ENCODE results near the gene A4GALT. TPM values are rescaled to one million over a fixed set of nuclear protein-coding genes. Genes with fewer than 3 reads are reported as not detected.

The A4GALT gene
- total and polyA plus RNA-seq, 3 donors from 2014 or later = 13.5 to 17.3 (median 15.7) TPM

GRCh38 chr22:42661985-42662831, 58.5 kb downstream of the A4GALT start:
- DNase-seq = peak; percentile 91
- H3K4me3 ChIP-seq = peak overlapping the region; percentile 50 to 52
- intact Hi-C loops (cut with DNase I; ENCODE audit: low total_unique reads) = no loop called here
- 0 to 10% methylated on average over 7 to 65 of the region's 68 CpGs for WGBS, 2 donors
- TF ChIP-seq POLR2A (IDR thresholded peaks at IDR 0.05) = no peak
- TF ChIP-seq CTCF (IDR thresholded peaks at IDR 0.05) = peak; percentile 73 to 83 (median 78)
- H3K27ac ChIP-seq = peak overlapping the region; percentile 48 to 64
- no peaks in the 10 kb centered on the region for H3K27me3 ChIP-seq
- H3K36me3 ChIP-seq (ENCODE audit: low read depth, missing control alignments) = no peaks in the 10 kb centered on the region
- H3K9me3 ChIP-seq = no peaks in the 10 kb centered on the region
- no peaks in the 10 kb centered on the region for H3K4me1 ChIP-seq

GRCh38 chr22:42656578-42656977, 64.1 kb downstream of the A4GALT start:
- Histone ChIP-seq H3K27me3 (no peaks in the 10 kb centered on the region), H3K4me1 (no peaks in the 10 kb centered on the region), H3K9me3 (no peaks in the 10 kb centered on the region), H3K4me3 (no peak overlapping the region), H3K36me3 (ENCODE audit: low read depth, missing control alignments) (no peaks in the 10 kb centered on the region), H3K27ac (no peak overlapping the region)
- no peak for DNase-seq
- intact Hi-C loops (cut with DNase I; ENCODE audit: low total_unique reads) = no loop called here
- TF ChIP-seq CTCF (IDR thresholded peaks at IDR 0.05) (no peak), POLR2A (IDR thresholded peaks at IDR 0.05) (no peak)
- 92% methylated on average over 8 of the region's 8 CpGs for WGBS, 2 donors

GRCh38 chr22:42655693-42656092, 65.0 kb downstream of the A4GALT start:
- Histone ChIP-seq H3K27me3 (no peaks in the 10 kb centered on the region), H3K36me3 (ENCODE audit: low read depth, missing control alignments) (no peaks in the 10 kb centered on the region), H3K27ac (no peak overlapping the region), H3K4me1 (no peaks in the 10 kb centered on the region), H3K9me3 (no peaks in the 10 kb centered on the region), H3K4me3 (no peak overlapping the region)
- no peak for TF ChIP-seq CTCF (IDR thresholded peaks at IDR 0.05)
- no peak for TF ChIP-seq POLR2A (IDR thresholded peaks at IDR 0.05)
- no peak for DNase-seq
- WGBS, 2 donors = 83 to 84% methylated on average over 9 of the region's 9 CpGs
- intact Hi-C loops (cut with DNase I; ENCODE audit: low total_unique reads) = no loop called here

- no peaks in the 10 kb centered on the region for H3K36me3 ChIP-seq (ENCODE audit: low read depth, missing control alignments)
- WGBS, 2 donors = 87 to 90% methylated on average over 7 of the region's 7 CpGs
- H3K27ac ChIP-seq = no peak overlapping the region
- intact Hi-C loops (cut with DNase I; ENCODE audit: low total_unique reads) = no loop called here
- no peak overlapping the region for H3K4me3 ChIP-seq
- H3K9me3 ChIP-seq = no peaks in the 10 kb centered on the region
- DNase-seq = no peak
- no peaks in the 10 kb centered on the region for H3K27me3 ChIP-seq
- TF ChIP-seq CTCF (IDR thresholded peaks at IDR 0.05) (no peak), POLR2A (IDR thresholded peaks at IDR 0.05) (no peak)
- H3K4me1 ChIP-seq = no peaks in the 10 kb centered on the region
Observed at GRCh38 chr22:42654436-42655073, 66.1 kb downstream of the A4GALT start.
